LNCAP (cell line): ENCODE results near the gene PARD3B.
A peak's percentile ranks its signal among the peaks of the same experiment; 100 is the strongest.

Source experiments
- CTCF ChIP-seq: fragments of 450-650 bp; IDR thresholded peaks from 2 replicates; pipeline ENCODE4 v1.5.1; 2017; ENCODE audit warnings: mild to moderate bottlenecking

The PARD3B gene

GRCh38 chr2:205297846-205298245 is 752.6 kb downstream of the PARD3B start:
- TF ChIP-seq CTCF = no peak

- TF ChIP-seq CTCF = no peak
These were observed 765.9 kb downstream of the PARD3B start for GRCh38 chr2:205311201-205311600.

GRCh38 chr2:205321231-205321630 is 776.0 kb downstream of the PARD3B start:
- no peak for TF ChIP-seq CTCF

- peak; percentile 58 for TF ChIP-seq CTCF
These were observed 778.7 kb downstream of the PARD3B start for GRCh38 chr2:205323929-205324328.

GRCh38 chr2:205324355-205324754 is 779.1 kb downstream of the PARD3B start:
- TF ChIP-seq CTCF = no peak

- TF ChIP-seq CTCF = no peak
These were observed 788.1 kb downstream of the PARD3B start for GRCh38 chr2:205333351-205333750.

- no peak for TF ChIP-seq CTCF
These were observed 792.0 kb downstream of the PARD3B start for GRCh38 chr2:205337274-205337673.

- no peak for TF ChIP-seq CTCF
These were observed 792.9 kb downstream of the PARD3B start for GRCh38 chr2:205338156-205338555.
